HepG2 (cell line): ENCODE measurements around the gene PDE2A. TPM values are rescaled to one million over a fixed set of nuclear protein-coding genes. Genes with fewer than 3 reads are reported as not detected.

ENCODE experiments used
- ATAC-seq: fragments of 200-7000 bp; cut with Tn5 transposase; 3 replicates; pipeline ENCODE4 v1.9.1; 2020; ENCODE audit warnings: mild to moderate bottlenecking, moderate library complexity
- BruUV-seq: library from RNA; stranded (reverse); fragments of 400-500 nt; replicated peaks from 2 replicates; lab custom pipeline; 2021; lab: Mats Ljungman, UMichigan
- CTCF ChIA-PET: fragments of 300-600 bp; formaldehyde crosslinking; extraction: SDS; loops from one replicate; lab custom pipeline; 2021; ENCODE audit warnings: low total read pairs, inconsistent platforms, low intra/inter-chr PET ratio; lab: Yijun Ruan, JAX
- POLR2A ChIA-PET: fragments of 350-600 bp; sonication (Branson Sonifier 250); formaldehyde crosslinking; loops from one replicate; lab custom pipeline; 2020; ENCODE audit warnings: antibody characterized with exemption, inconsistent platforms; lab: Yijun Ruan, JAX
- DNase-seq: peaks from one replicate; pipeline ENCODE4 v3.0.0-alpha.2; 2015; ENCODE audit warnings: low spot score
- FAIRE-seq: peaks from 3 replicates; lab custom pipeline; 2011; peaks lifted over from hg19 to GRCh38; lab: Jason Lieb, UNC
- H2AFZ ChIP-seq: one replicate; pipeline ENCODE4 v1.6.1; 2011; ENCODE audit warnings: low read length, inconsistent platforms
- H3K27ac ChIP-seq: fragments of 300-600 bp; 3 replicates; pipeline ENCODE4 v1.8.0; 2011; ENCODE audit warnings: mixed run types, mild to moderate bottlenecking, mixed read lengths, low read length, inconsistent platforms; ENCODE audit not compliant: insufficient read depth; ENCODE audit errors: extremely low read length
- H3K27me3 ChIP-seq, 2 experiments: fragments of 200-600 bp in 1 of 2; 2 replicates in 1 of 2; 3 replicates in 1 of 2; pipeline versions ENCODE4 v1.6.0 to v1.8.0; 2011; ENCODE audit warnings: low read length in 2 of 2, mild to moderate bottlenecking in 2 of 2, moderate library complexity in 2 of 2, inconsistent platforms in 1 of 2; ENCODE audit not compliant: insufficient read depth in 2 of 2, control insufficient read depth in 1 of 2
- H3K36me3 ChIP-seq, 2 experiments: fragments of 200-600 bp in 1 of 2; replicated peaks in 1 of 2; 2 replicates in 1 of 2; 3 replicates in 1 of 2; pipeline versions ENCODE4 v1.5.1 to v1.8.0; 2011; ENCODE audit warnings: low read length in 2 of 2, inconsistent platforms in 1 of 2; ENCODE audit not compliant: insufficient read depth in 2 of 2, control insufficient read depth in 1 of 2
- H3K4me1 ChIP-seq: 2 replicates; pipeline ENCODE4 v1.5.1; 2012; ENCODE audit warnings: low read length, inconsistent platforms; ENCODE audit not compliant: insufficient read depth
- H3K4me2 ChIP-seq: 2 replicates; pipeline ENCODE4 v1.6.0; 2011; ENCODE audit warnings: low read depth, low read length, inconsistent platforms
- H3K4me3 ChIP-seq, 3 experiments: fragments of 200-600 bp in 1 of 3; sonication (generic), shearing (Covaris generic) in 1 of 3; replicated peaks in 1 of 3; 2 replicates each; pipeline ENCODE4 v1.5.1; 2011 to 2016; ENCODE audit warnings: low read length in 3 of 3, inconsistent platforms in 2 of 3, low read depth in 2 of 3, mild to moderate bottlenecking in 2 of 3, control low read depth in 1 of 3, mixed read lengths in 1 of 3; ENCODE audit not compliant: insufficient read depth in 1 of 3
- H3K79me2 ChIP-seq: one replicate; pipeline ENCODE4 v1.6.1; 2011; ENCODE audit warnings: low read length, inconsistent platforms; ENCODE audit not compliant: insufficient read depth
- H3K9ac ChIP-seq: 2 replicates; pipeline ENCODE4 v1.6.0; 2011; ENCODE audit warnings: mild to moderate bottlenecking, low read depth, low read length, inconsistent platforms; ENCODE audit not compliant: insufficient read depth
- H3K9me3 ChIP-seq: 2 replicates; pipeline ENCODE4 v1.5.1; 2012; ENCODE audit warnings: mild to moderate bottlenecking, low read length
- H4K20me1 ChIP-seq: 2 replicates; pipeline ENCODE4 v1.6.0; 2011; ENCODE audit warnings: inconsistent platforms, mild to moderate bottlenecking, low read length, moderate library complexity; ENCODE audit not compliant: insufficient read depth
- SRSF4 ChIP-seq: fragments of 200-400 bp; formaldehyde crosslinking; IDR thresholded peaks from one replicate; pipeline ENCODE4 v1.6.1; 2018; ENCODE audit warnings: mild to moderate bottlenecking, low read depth, low read length, moderate library complexity; ENCODE audit not compliant: poor library complexity, severe bottlenecking
- ZUFSP ChIP-seq: sonication (generic); formaldehyde crosslinking; IDR thresholded peaks from 2 replicates; pipeline ENCODE4 v1.9.0; 2021; ENCODE audit warnings: missing genetic modification reagents, mild to moderate bottlenecking, borderline replicate concordance
- WGBS: methylation state at CpG from one replicate; pipeline ENCODE4 v1.1.6; 2017; ENCODE audit warnings: low lambda C conversion rate; 5-methylcytosine and 5-hydroxymethylcytosine counted together
- in situ Hi-C: cut with HindIII; loops from 2 replicates; pipeline ENCODE4 v1.10.0; 2017; ENCODE audit warnings: low pct_unique_long_range_greater_than_20kb; ENCODE audit not compliant: extremely low pct_ligation_motif_present
- intact Hi-C: fragments of 100-400 bp; cut with micrococcal nuclease; formaldehyde crosslinking; loops from one replicate; pipeline ENCODE4 v1.10.0; 2022; ENCODE audit not compliant: unreplicated experiment
- polyA plus RNA-seq, 8 experiments: library from polyadenylated mRNA; depleted of rRNA in 3 of 8; stranded (reverse) in 7 of 8; unstranded in 1 of 8; fragments of >200 nt; fragmentation: Illumina TruSeq in 4 of 8; extraction: Trizol in 4 of 8; gene quantifications; 2 replicates each; pipeline versions ENCODE4 v1.2.1 to v1.2.3, GENCODE V29; 2011 to 2016; ENCODE audit warnings: low read depth in 4 of 8, missing spikeins in 1 of 8, mixed read lengths in 1 of 8; ENCODE audit not compliant: insufficient read depth in 1 of 8
- total RNA-seq, 5 experiments: library from RNA; depleted of rRNA; stranded (reverse); fragments of >200 nt; fragmentation: Illumina TruSeq; extraction: Trizol; gene quantifications; 2 replicates each; pipeline ENCODE4 v1.2.3, GENCODE V29; 2016; ENCODE audit warnings: low read depth in 1 of 5
- TF ChIP-seq, protein P1 (sequence below): sonication (generic); formaldehyde crosslinking; conservative IDR thresholded peaks from 2 replicates; pipeline ENCODE4 v1.4.0; 2020; ENCODE audit warnings: missing genetic modification reagents
- TF ChIP-seq, protein P2 (sequence below): sonication (generic); formaldehyde crosslinking; IDR thresholded peaks from 2 replicates; pipeline ENCODE4 v1.9.0; 2021; ENCODE audit warnings: missing genetic modification reagents, mild to moderate bottlenecking, borderline replicate concordance
- TF ChIP-seq, protein P3 (sequence below): sonication (generic); formaldehyde crosslinking; IDR thresholded peaks from 2 replicates; pipeline ENCODE4 v1.5.1; 2020; ENCODE audit warnings: mild to moderate bottlenecking, missing genetic modification reagents, borderline replicate concordance
- TF ChIP-seq, protein P4 (sequence below): IDR thresholded peaks from 2 replicates; pipeline ENCODE4 v1.4.0; 2020; ENCODE audit warnings: mild to moderate bottlenecking, missing genetic modification reagents

Gene PDE2A
- total and polyA plus RNA-seq, 2 of the 13 experiments (the other 11 are each of a cell fraction or from before 2014, with no cell fraction given): 3.1 TPM; not detected in 1

GRCh38 chr11:72652873-72653630, 21.2 kb downstream of the PDE2A start:
- intact Hi-C loops: no loop called here
- Histone ChIP-seq H2AFZ (no peak overlapping the region), H3K9ac (no peak overlapping the region), H3K4me2 (no peak overlapping the region), H3K4me1 (no peaks in the 10 kb centered on the region), H3K27ac (no peak overlapping the region), H3K79me2 (no peaks in the 10 kb centered on the region), H3K9me3 (no peaks in the 10 kb centered on the region), H3K4me3 (no peak overlapping the region), H3K36me3 (no peaks in the 10 kb centered on the region), H4K20me1 (no peaks in the 10 kb centered on the region), H3K27me3 (peaks cover 5 to 36% of the 10 kb centered on the region in 2 experiments; a peak in 3 of 5 replicates)
- WGBS: 23% methylated on average over 13 of the region's 13 CpGs
- no peak for FAIRE-seq
- POLR2A ChIA-PET: no interaction called here
- no peak for DNase-seq
- BruUV-seq: no TSS peak
- in situ Hi-C loops: no loop called here
- CTCF ChIA-PET: no interaction called here
- ATAC-seq: no peak
- TF ChIP-seq, protein P1, sequence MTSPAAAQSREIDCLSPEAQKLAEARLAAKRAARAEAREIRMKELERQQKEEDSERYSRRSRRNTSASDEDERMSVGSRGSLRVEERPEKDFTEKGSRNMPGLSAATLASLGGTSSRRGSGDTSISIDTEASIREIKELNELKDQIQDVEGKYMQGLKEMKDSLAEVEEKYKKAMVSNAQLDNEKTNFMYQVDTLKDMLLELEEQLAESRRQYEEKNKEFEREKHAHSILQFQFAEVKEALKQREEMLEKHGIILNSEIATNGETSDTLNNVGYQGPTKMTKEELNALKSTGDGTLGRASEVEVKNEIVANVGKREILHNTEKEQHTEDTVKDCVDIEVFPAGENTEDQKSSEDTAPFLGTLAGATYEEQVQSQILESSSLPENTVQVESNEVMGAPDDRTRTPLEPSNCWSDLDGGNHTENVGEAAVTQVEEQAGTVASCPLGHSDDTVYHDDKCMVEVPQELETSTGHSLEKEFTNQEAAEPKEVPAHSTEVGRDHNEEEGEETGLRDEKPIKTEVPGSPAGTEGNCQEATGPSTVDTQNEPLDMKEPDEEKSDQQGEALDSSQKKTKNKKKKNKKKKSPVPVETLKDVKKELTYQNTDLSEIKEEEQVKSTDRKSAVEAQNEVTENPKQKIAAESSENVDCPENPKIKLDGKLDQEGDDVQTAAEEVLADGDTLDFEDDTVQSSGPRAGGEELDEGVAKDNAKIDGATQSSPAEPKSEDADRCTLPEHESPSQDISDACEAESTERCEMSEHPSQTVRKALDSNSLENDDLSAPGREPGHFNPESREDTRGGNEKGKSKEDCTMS (CRISPR knock-in tag): no peak
- TF ChIP-seq, protein P2, sequence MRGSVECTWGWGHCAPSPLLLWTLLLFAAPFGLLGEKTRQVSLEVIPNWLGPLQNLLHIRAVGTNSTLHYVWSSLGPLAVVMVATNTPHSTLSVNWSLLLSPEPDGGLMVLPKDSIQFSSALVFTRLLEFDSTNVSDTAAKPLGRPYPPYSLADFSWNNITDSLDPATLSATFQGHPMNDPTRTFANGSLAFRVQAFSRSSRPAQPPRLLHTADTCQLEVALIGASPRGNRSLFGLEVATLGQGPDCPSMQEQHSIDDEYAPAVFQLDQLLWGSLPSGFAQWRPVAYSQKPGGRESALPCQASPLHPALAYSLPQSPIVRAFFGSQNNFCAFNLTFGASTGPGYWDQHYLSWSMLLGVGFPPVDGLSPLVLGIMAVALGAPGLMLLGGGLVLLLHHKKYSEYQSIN (CRISPR knock-in tag): no peak
- TF ChIP-seq, protein P3, sequence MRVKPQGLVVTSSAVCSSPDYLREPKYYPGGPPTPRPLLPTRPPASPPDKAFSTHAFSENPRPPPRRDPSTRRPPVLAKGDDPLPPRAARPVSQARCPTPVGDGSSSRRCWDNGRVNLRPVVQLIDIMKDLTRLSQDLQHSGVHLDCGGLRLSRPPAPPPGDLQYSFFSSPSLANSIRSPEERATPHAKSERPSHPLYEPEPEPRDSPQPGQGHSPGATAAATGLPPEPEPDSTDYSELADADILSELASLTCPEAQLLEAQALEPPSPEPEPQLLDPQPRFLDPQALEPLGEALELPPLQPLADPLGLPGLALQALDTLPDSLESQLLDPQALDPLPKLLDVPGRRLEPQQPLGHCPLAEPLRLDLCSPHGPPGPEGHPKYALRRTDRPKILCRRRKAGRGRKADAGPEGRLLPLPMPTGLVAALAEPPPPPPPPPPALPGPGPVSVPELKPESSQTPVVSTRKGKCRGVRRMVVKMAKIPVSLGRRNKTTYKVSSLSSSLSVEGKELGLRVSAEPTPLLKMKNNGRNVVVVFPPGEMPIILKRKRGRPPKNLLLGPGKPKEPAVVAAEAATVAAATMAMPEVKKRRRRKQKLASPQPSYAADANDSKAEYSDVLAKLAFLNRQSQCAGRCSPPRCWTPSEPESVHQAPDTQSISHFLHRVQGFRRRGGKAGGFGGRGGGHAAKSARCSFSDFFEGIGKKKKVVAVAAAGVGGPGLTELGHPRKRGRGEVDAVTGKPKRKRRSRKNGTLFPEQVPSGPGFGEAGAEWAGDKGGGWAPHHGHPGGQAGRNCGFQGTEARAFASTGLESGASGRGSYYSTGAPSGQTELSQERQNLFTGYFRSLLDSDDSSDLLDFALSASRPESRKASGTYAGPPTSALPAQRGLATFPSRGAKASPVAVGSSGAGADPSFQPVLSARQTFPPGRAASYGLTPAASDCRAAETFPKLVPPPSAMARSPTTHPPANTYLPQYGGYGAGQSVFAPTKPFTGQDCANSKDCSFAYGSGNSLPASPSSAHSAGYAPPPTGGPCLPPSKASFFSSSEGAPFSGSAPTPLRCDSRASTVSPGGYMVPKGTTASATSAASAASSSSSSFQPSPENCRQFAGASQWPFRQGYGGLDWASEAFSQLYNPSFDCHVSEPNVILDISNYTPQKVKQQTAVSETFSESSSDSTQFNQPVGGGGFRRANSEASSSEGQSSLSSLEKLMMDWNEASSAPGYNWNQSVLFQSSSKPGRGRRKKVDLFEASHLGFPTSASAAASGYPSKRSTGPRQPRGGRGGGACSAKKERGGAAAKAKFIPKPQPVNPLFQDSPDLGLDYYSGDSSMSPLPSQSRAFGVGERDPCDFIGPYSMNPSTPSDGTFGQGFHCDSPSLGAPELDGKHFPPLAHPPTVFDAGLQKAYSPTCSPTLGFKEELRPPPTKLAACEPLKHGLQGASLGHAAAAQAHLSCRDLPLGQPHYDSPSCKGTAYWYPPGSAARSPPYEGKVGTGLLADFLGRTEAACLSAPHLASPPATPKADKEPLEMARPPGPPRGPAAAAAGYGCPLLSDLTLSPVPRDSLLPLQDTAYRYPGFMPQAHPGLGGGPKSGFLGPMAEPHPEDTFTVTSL (CRISPR knock-in tag): no peak
- TF ChIP-seq SRSF4 (no peak), ZUFSP (no peak)
- TF ChIP-seq, protein P4, sequence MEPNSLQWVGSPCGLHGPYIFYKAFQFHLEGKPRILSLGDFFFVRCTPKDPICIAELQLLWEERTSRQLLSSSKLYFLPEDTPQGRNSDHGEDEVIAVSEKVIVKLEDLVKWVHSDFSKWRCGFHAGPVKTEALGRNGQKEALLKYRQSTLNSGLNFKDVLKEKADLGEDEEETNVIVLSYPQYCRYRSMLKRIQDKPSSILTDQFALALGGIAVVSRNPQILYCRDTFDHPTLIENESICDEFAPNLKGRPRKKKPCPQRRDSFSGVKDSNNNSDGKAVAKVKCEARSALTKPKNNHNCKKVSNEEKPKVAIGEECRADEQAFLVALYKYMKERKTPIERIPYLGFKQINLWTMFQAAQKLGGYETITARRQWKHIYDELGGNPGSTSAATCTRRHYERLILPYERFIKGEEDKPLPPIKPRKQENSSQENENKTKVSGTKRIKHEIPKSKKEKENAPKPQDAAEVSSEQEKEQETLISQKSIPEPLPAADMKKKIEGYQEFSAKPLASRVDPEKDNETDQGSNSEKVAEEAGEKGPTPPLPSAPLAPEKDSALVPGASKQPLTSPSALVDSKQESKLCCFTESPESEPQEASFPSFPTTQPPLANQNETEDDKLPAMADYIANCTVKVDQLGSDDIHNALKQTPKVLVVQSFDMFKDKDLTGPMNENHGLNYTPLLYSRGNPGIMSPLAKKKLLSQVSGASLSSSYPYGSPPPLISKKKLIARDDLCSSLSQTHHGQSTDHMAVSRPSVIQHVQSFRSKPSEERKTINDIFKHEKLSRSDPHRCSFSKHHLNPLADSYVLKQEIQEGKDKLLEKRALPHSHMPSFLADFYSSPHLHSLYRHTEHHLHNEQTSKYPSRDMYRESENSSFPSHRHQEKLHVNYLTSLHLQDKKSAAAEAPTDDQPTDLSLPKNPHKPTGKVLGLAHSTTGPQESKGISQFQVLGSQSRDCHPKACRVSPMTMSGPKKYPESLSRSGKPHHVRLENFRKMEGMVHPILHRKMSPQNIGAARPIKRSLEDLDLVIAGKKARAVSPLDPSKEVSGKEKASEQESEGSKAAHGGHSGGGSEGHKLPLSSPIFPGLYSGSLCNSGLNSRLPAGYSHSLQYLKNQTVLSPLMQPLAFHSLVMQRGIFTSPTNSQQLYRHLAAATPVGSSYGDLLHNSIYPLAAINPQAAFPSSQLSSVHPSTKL: no peak
